Mesenchymal stem cell (in vitro differentiated cells and primary cell): ENCODE data around the gene MYO10.
"Not testable (repeated sequence)": the region's sequence is repeated elsewhere in the genome, so short reads cannot be mapped to it uniquely, and the experiment has no call there.

Experiments
- DNase-seq: peaks from one replicate; pipeline ENCODE4 v3.0.0-alpha.2; 2013
- H2AFZ ChIP-seq: one replicate; pipeline ENCODE4 v1.6.1; 2013; ENCODE audit warnings: low read depth, mild to moderate bottlenecking, control low read depth, inconsistent platforms, low read length, moderate library complexity
- H2AK5ac ChIP-seq: 2 replicates; pipeline ENCODE4 v1.6.1; 2013; ENCODE audit warnings: low read length, moderate library complexity, mild to moderate bottlenecking, inconsistent platforms; ENCODE audit not compliant: severe bottlenecking
- H2BK120ac ChIP-seq: one replicate; pipeline ENCODE4 v1.6.1; 2013; ENCODE audit warnings: low read depth, mild to moderate bottlenecking, inconsistent platforms, low read length, moderate library complexity
- H2BK12ac ChIP-seq, 2 experiments: one replicate each; pipeline ENCODE4 v1.6.1; 2013; ENCODE audit warnings: inconsistent platforms in 2 of 2, low read length in 2 of 2, mild to moderate bottlenecking in 2 of 2, moderate library complexity in 2 of 2, control low read depth in 1 of 2
- H2BK15ac ChIP-seq: one replicate; pipeline ENCODE4 v1.6.1; 2013; ENCODE audit warnings: mild to moderate bottlenecking, low read depth, inconsistent platforms; ENCODE audit not compliant: poor library complexity, severe bottlenecking
- H2BK5ac ChIP-seq: 2 replicates; pipeline ENCODE4 v1.6.1; 2013; ENCODE audit warnings: low read depth, mild to moderate bottlenecking, low read length, control low read depth, inconsistent platforms; ENCODE audit not compliant: poor library complexity, severe bottlenecking
- H3K14ac ChIP-seq, 2 experiments: one replicate each; pipeline ENCODE4 v1.6.1; 2013; ENCODE audit warnings: inconsistent platforms in 2 of 2, low read length in 2 of 2, control low read depth in 1 of 2, mild to moderate bottlenecking in 1 of 2, moderate library complexity in 1 of 2
- H3K18ac ChIP-seq, 2 experiments: one replicate each; pipeline ENCODE4 v1.6.1; 2013; ENCODE audit warnings: inconsistent platforms in 2 of 2, low read length in 2 of 2, control low read depth in 1 of 2, low read depth in 1 of 2, mild to moderate bottlenecking in 1 of 2
- H3K23ac ChIP-seq, 2 experiments: one replicate each; pipeline ENCODE4 v1.6.1; 2013; ENCODE audit warnings: inconsistent platforms in 2 of 2, low read length in 2 of 2, mild to moderate bottlenecking in 2 of 2, moderate library complexity in 2 of 2, control low read depth in 1 of 2
- H3K27ac ChIP-seq: 2 replicates; pipeline ENCODE4 v1.5.1; 2013; ENCODE audit warnings: mild to moderate bottlenecking, moderate library complexity, low read length, control low read depth, inconsistent platforms; ENCODE audit not compliant: poor library complexity, severe bottlenecking
- H3K27me3 ChIP-seq, 2 experiments: 2 replicates each; pipeline versions ENCODE4 v1.6.1 to v1.7.0; 2013; ENCODE audit warnings: low read length in 2 of 2, mild to moderate bottlenecking in 2 of 2, moderate library complexity in 2 of 2, control low read depth in 1 of 2, inconsistent platforms in 1 of 2; ENCODE audit not compliant: control insufficient read depth in 1 of 2, insufficient read depth in 1 of 2
- H3K36me3 ChIP-seq, 2 experiments: 2 replicates each; pipeline versions ENCODE4 v1.6.1 to v1.7.0; 2013; ENCODE audit warnings: low read length in 2 of 2, control low read depth in 1 of 2, inconsistent platforms in 1 of 2, low read depth in 1 of 2, mild to moderate bottlenecking in 1 of 2; ENCODE audit not compliant: insufficient read depth in 2 of 2, control insufficient read depth in 1 of 2
- H3K4ac ChIP-seq, 2 experiments: one replicate each; pipeline ENCODE4 v1.6.1; 2013; ENCODE audit warnings: inconsistent platforms in 2 of 2, low read length in 2 of 2, mild to moderate bottlenecking in 2 of 2, moderate library complexity in 2 of 2, control low read depth in 1 of 2, low read depth in 1 of 2
- H3K4me1 ChIP-seq: 2 replicates; pipeline ENCODE4 v1.6.1; 2013; ENCODE audit warnings: low read depth, low read length, control low read depth; ENCODE audit not compliant: control insufficient read depth, insufficient read depth
- H3K4me2 ChIP-seq: 2 replicates; pipeline ENCODE4 v1.6.1; 2013; ENCODE audit warnings: low read length, mild to moderate bottlenecking, inconsistent platforms; ENCODE audit not compliant: poor library complexity, severe bottlenecking
- H3K4me3 ChIP-seq, 2 experiments: 2 replicates each; pipeline versions ENCODE4 v1.5.1 to v1.7.0; 2013; ENCODE audit warnings: low read length in 2 of 2, mild to moderate bottlenecking in 2 of 2, control low read depth in 1 of 2, low read depth in 1 of 2; ENCODE audit not compliant: insufficient read depth in 1 of 2
- H3K79me1 ChIP-seq: replicated peaks from 2 replicates; pipeline ENCODE4 v1.6.1; 2013; ENCODE audit warnings: mild to moderate bottlenecking, control low read depth, low read length, inconsistent platforms; ENCODE audit not compliant: poor library complexity, severe bottlenecking
- H3K9ac ChIP-seq: 2 replicates; pipeline ENCODE4 v1.7.0; 2013; ENCODE audit warnings: mild to moderate bottlenecking, low read length, moderate library complexity
- H3K9me3 ChIP-seq: 2 replicates; pipeline ENCODE4 v1.7.0; 2013; ENCODE audit warnings: mild to moderate bottlenecking, low read length; ENCODE audit not compliant: control insufficient read depth
- H4K8ac ChIP-seq: one replicate; pipeline ENCODE4 v1.6.1; 2013; ENCODE audit warnings: inconsistent platforms, mild to moderate bottlenecking, low read length, moderate library complexity
- H4K91ac ChIP-seq: one replicate; pipeline ENCODE4 v1.6.1; 2013; ENCODE audit warnings: mild to moderate bottlenecking, low read length, inconsistent platforms
- WGBS: methylation state at CpG from one replicate; pipeline ENCODE4 v1.1.7; 2013; ENCODE audit warnings: mixed read lengths; 5-methylcytosine and 5-hydroxymethylcytosine counted together

The MYO10 gene

DNA sequence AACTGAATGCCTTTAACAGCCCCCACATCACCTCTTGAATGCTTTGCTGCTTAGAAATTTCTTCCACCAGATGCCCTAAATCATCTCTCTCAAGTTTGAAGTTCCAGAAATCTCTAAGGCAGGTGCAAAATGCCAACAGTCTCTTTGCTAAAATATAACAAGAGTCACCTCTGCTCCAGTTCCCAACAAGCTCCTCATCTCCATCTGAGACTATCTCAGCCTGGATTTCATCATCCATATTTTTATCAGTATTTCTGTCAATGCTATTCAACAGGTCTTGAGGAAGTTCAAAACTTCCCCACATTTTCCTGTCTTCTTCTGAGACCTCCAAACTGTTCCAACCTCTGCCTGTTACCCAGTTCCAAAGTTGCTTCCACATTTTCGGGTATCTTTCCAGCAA is 61.7 kb downstream of the MYO10 start:
- not testable (repeated sequence) for H2BK5ac ChIP-seq, H3K14ac ChIP-seq, H2AK5ac ChIP-seq, H2BK15ac ChIP-seq, H2AFZ ChIP-seq, H3K9me3 ChIP-seq, H3K27ac ChIP-seq, H3K27me3 ChIP-seq, H3K4me3 ChIP-seq, H3K9ac ChIP-seq, H3K4me1 ChIP-seq, H3K23ac ChIP-seq, H3K18ac ChIP-seq, H3K4me2 ChIP-seq, DNase-seq, H2BK12ac ChIP-seq, H4K8ac ChIP-seq, H2BK120ac ChIP-seq, H3K4ac ChIP-seq, H4K91ac ChIP-seq
- H3K79me1 ChIP-seq: peaks cover 27% of the 10 kb centered on the region
- WGBS: 100% methylated on average over 1 of the region's 1 CpG
- peaks cover 0 to 15% of the 10 kb centered on the region in 2 experiments for H3K36me3 ChIP-seq

DNA sequence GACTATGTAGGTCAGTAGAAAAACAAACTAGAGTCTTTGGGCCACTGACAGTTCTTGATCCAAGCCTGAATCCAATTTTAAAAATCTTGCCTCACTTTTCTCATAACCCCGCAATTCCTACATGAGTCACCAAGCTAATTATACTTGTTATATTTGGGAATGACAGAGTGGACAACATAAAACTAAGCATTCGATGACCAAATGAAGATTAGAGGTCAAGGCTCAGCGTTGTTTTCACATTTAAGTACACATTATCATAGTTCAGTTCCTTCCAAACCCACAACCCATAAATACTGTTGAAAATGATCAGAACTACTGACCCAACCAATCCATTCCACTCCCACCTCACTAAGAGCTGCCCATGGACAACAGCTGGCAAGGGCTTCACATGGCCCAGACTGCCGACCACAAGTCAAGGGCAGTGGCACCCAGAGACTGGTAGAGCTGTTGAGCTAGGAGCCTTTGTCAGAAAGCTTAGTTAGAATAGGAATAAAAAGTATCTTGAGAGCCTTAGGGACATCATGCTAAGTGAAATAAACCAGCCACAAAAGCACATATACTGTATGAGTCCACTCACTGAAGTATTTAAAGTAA is 64.2 kb downstream of the MYO10 start:
- Histone ChIP-seq H2BK12ac (no peak overlapping the region), H3K4me3 (no peak overlapping the region), H3K23ac (no peak overlapping the region), H2BK15ac (no peak overlapping the region), H2BK120ac (no peak overlapping the region), H3K14ac (no peak overlapping the region), H4K8ac (no peak overlapping the region), H3K79me1 (peaks cover 25% of the 10 kb centered on the region), H3K9me3 (no peaks in the 10 kb centered on the region), H2AFZ (no peak overlapping the region), H3K27me3 (no peaks in the 10 kb centered on the region), H3K4me2 (no peak overlapping the region), H3K9ac (no peak overlapping the region), H4K91ac (no peak overlapping the region), H3K4ac (no peak overlapping the region), H3K27ac (no peak overlapping the region), H2AK5ac (no peak overlapping the region), H3K36me3 (peaks cover 0 to 15% of the 10 kb centered on the region in 2 experiments), H3K4me1 (peaks cover 9% of the 10 kb centered on the region), H2BK5ac (no peak overlapping the region), H3K18ac (no peak overlapping the region)
- WGBS: 28% methylated on average over 3 of the region's 4 CpGs
- peak; percentile 85 for DNase-seq

DNA sequence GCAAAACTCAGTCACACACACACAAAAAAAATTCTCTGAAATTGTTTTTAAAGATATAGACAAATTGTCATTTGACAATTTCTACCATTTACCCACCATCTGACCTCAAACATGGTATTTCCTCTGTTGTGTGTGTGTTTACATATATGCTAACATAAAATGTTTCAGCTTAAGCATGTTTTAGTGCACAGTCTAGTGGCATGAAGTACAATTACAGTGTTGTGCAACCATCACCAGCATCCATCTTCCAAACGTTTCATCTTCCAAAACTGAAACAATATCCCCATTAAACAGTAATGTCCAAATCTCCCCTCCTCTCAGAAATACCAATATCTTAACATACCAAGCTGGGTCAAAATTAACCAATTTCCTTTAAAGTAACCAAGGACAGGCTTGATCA is 65.2 kb downstream of the MYO10 start:
- H3K4me3 ChIP-seq: no peak overlapping the region
- no peak overlapping the region for H2AK5ac ChIP-seq
- H3K79me1 ChIP-seq: peaks cover 23% of the 10 kb centered on the region
- no peak overlapping the region for H3K23ac ChIP-seq
- no peak overlapping the region for H4K8ac ChIP-seq
- 69% methylated on average over 1 of the region's 1 CpG for WGBS
- peaks cover 0 to 10% of the 10 kb centered on the region in 2 experiments for H3K36me3 ChIP-seq
- DNase-seq: no peak
- no peak overlapping the region for H3K18ac ChIP-seq
- H4K91ac ChIP-seq: no peak overlapping the region
- H3K27me3 ChIP-seq: no peaks in the 10 kb centered on the region
- no peaks in the 10 kb centered on the region for H3K9me3 ChIP-seq
- no peak overlapping the region for H3K9ac ChIP-seq
- H2AFZ ChIP-seq: no peak overlapping the region
- H3K14ac ChIP-seq: no peak overlapping the region
- H3K4me2 ChIP-seq: no peak overlapping the region
- H2BK120ac ChIP-seq: no peak overlapping the region
- no peak overlapping the region for H2BK15ac ChIP-seq
- no peak overlapping the region for H3K27ac ChIP-seq
- no peak overlapping the region for H2BK12ac ChIP-seq
- no peak overlapping the region for H3K4ac ChIP-seq
- peaks cover 13% of the 10 kb centered on the region for H3K4me1 ChIP-seq
- peak overlapping the region; percentile 38 for H2BK5ac ChIP-seq

DNA sequence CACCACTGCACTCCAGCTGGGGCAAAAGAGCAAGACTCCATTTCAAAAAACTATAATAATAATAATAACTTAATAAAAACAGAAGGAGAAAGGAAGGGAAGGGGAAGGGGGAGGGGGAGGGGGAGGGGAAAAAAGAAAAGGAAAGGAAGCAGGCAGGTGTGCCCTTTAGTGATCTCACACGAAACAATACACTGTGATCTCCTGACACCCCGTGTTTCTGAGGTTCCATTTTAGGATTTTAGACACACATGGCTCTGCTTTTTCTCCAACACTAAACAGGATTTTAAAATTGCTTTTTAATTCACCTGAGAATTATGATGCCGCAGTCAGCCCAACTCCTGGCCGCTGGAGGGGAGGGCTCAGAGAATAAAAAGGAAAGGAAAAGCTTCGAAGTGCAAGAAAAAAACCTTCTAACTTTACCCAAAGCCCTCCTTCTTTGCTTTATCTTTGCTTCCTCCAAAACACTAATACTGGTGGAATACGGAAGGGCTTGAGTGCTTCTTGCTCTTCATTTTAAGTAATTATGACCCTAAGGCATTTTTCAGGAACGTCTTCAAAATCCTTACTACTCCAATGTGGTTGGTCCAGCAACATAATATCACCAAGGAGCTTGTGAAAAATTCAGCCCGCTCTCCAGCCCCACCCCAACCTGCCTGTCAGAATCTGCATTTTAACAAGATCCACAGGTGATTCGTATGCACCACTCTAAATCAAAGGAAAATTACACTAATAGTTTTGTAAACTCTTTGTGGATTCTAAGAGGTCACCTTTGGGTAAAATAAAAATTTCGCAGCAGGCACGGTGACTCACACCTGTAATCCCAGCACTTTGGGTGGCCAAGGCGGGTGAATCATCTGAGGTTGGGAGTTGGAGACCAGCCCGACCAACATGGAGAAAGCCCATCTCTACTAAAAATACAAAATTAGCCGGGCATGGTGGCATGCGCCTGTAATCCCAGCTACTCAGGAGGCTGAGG is 66.0 kb downstream of the MYO10 start:
- whole genome bisulfite sequencing: 79% methylated on average over 14 of the region's 15 CpGs
- no peak overlapping the region for H3K4ac ChIP-seq
- no peak overlapping the region for H2BK15ac ChIP-seq
- no peak overlapping the region for H3K4me3 ChIP-seq
- no peak overlapping the region for H2BK12ac ChIP-seq
- H3K4me2 ChIP-seq: no peak overlapping the region
- H2BK120ac ChIP-seq: no peak overlapping the region
- H2AFZ ChIP-seq: no peak overlapping the region
- H3K4me1 ChIP-seq: peaks cover 14% of the 10 kb centered on the region
- peaks cover 21% of the 10 kb centered on the region for H3K79me1 ChIP-seq
- no peak overlapping the region for H3K18ac ChIP-seq
- no peak overlapping the region for H3K9ac ChIP-seq
- H3K23ac ChIP-seq: no peak overlapping the region
- no peaks in the 10 kb centered on the region for H3K27me3 ChIP-seq
- no peak overlapping the region for H4K91ac ChIP-seq
- no peak overlapping the region for H3K14ac ChIP-seq
- H3K9me3 ChIP-seq: no peaks in the 10 kb centered on the region
- peaks cover 0 to 10% of the 10 kb centered on the region in 2 experiments for H3K36me3 ChIP-seq
- no peak overlapping the region for H2BK5ac ChIP-seq
- peak; percentile 41 for DNase-seq
- H2AK5ac ChIP-seq: no peak overlapping the region
- H3K27ac ChIP-seq: no peak overlapping the region
- no peak overlapping the region for H4K8ac ChIP-seq
